Endometrial microvascular endothelial cells (primary cell): ENCODE data around the gene IGSF5. TPM values are rescaled to one million over a fixed set of nuclear protein-coding genes. Genes with fewer than 3 reads are reported as not detected.

ENCODE experiments used
- total RNA-seq: library from RNA; depleted of rRNA; stranded (reverse); fragments of >200 nt; gene quantifications from one replicate; pipeline ENCODE4 v1.2.3, GENCODE V29; 2015; ENCODE audit errors: inconsistent ontology term

IGSF5 gene
- total RNA-seq, 1 donor from 2014 or later: not detected

Other genes starting within 250 kb of the IGSF5 start
- not detected for gene B3GALT5, start 132.2 kb upstream of the IGSF5 start, total RNA-seq
- gene PCP4, start 122.3 kb downstream of the IGSF5 start, total RNA-seq: not detected